Measurements from ENCODE around the gene CA6.
"Not testable (repeated sequence)": the region's sequence is repeated elsewhere in the genome, so short reads cannot be mapped to it uniquely, and the experiment has no call there.

CA6 gene

GRCh38 chr1:8930116-8930515, 15.6 kb upstream of the CA6 start:
- DNase-seq = no peak

- not testable (repeated sequence) for DNase-seq
Observed at GRCh38 chr1:8937051-8937450, 8.6 kb upstream of the CA6 start.

- DNase-seq = no peak
Observed at GRCh38 chr1:8937701-8938100, 8.0 kb upstream of the CA6 start.

DNA sequence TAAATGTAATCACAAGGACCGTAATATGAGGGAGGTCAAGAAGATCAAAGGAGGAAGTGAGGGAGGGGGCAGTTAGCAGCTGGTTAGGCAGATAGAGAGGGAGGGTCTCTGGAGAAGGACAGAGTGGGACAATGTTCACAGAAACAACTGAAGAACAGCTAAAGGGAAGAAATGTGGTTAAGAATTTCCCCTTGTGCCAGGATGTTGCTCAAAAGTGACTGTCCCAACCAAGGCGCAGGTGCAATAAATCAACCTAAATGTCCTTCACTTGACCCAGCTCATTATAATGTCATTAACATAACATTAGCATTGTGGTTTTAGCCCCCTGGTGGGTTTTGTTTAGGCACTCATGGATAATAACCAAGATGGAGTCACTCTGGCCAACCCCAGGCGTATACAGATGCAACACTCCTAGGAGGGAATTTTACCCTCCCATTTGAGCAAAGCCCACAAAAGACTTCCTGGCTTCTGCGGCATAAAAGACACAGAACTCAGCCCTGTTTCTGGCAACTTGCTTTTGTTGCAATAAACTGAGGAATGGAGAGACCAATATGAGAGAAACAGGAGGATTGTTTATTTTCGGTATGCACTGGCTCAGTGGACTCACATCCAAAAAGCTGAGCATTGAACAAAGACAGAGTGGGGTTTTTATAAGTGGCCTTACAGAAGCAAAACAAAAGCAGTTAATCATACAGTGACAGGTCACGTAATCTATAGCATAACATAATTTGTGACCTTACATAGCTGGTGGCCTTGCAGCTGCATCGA, 7.3 kb upstream of the CA6 start:
- no peak for DNase-seq

DNA sequence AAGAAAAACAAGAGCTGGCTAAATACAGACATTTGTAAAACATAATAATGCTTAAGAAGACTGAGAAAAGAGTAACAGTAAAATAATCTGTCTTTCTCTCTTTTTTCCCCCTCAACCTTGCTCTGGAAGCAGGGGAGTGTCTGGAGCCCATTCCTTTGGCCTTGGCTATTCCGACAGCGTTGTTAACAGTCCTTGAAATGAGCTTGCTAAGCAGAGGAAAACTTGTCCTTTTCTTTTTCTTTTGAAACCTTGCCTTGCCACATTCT, 6.7 kb upstream of the CA6 start:
- DNase-seq = no peak

GRCh38 chr1:8939362-8939995, 6.2 kb upstream of the CA6 start:
- no peak for DNase-seq

DNA sequence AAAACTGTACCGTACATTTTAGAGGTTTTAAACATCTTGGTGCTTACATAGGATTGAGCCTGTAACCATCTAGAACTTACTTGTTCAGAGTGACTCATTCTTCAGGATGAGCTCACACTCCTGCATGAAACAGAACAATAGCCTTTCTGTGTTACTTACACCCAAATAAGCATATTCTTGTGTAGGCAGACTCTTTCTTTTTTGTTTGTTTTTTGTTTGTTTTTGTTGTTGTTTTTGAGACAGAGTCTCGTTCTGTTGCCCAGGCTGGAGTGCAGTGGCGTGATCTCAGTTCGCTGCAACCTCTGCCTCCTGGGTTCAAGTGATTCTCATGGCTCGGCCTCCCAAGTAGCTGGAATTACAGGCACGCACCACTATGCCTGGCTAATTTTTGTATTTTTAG, 3.8 kb upstream of the CA6 start:
- no peak for DNase-seq

GRCh38 chr1:8943498-8944405, 1.9 kb upstream of the CA6 start:
- DNase-seq = no peak

- DNase-seq = no peak
Observed at GRCh38 chr1:8947127-8947691, 1.5 kb downstream of the CA6 start.

DNA sequence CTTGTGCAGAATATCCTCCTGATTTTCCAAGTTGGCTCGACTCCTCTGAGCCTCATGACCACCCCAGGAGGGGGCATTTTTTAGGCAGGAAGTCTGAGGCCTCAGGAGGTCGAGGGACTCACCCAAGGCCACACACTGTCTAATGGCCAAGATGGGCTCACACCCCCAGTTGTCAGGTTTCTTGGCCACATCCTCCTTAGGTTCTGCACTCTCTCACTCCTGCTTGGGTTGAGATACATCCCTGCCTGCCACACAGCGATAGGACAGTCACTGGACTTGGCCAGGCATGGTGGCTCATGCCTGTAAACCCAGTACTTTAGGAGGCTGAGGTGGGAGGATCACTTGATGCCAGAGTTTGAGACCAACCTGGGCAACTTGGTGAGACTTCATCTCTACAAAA, 4.6 kb downstream of the CA6 start:
- no peak for DNase-seq

GRCh38 chr1:8951231-8951630, 5.6 kb downstream of the CA6 start:
- DNase-seq = no peak

DNA sequence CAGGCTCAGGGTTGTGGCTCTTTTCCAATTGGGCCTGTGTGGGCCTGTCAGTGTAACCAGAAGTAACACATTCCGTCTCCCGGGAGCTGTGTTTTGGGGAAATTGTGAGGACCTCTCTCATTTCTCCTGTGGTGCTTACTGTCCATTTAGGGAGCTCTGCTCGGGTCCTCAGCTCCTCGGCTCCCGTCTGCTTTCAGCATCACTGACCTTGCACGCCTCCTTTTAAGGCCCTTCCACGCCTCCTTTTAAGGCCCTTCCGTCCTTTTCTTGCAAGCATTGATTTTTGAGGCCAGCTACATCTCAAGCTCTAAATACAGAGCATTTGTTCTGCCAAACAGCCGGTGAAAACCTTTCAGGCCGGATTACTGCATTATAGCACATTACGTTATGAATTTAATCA, 9.7 kb downstream of the CA6 start:
- no peak for DNase-seq

- DNase-seq = no peak
Observed at GRCh38 chr1:8956461-8957349, 11.0 kb downstream of the CA6 start.

GRCh38 chr1:8962812-8963530, 17.3 kb downstream of the CA6 start:
- DNase-seq = no peak

GRCh38 chr1:8963963-8964362, 18.3 kb downstream of the CA6 start:
- DNase-seq = no peak

GRCh38 chr1:8965121-8965820, 19.6 kb downstream of the CA6 start:
- DNase-seq = no peak

GRCh38 chr1:8966606-8967005, 20.9 kb downstream of the CA6 start:
- DNase-seq = no peak

DNA sequence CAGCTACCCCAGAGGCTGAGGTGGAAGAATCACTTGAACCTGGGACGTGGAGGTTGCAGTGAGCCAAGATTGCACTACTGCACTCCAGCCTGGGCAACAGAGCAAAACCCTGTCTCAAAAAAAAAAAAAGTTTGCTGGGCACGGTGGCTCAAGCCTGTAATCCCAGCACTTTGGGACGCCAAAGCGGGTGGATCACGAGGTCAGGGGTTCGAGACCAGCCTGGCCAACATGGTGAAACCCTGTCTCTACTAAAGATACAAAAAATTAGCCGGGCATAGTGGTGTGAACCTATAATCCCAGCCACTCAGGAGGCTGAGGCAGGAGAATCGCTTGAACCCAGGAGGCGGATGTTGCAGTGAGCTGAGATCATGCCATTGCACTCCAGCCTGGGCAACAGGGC, 23.2 kb downstream of the CA6 start:
- DNase-seq = not testable (repeated sequence)

DNA sequence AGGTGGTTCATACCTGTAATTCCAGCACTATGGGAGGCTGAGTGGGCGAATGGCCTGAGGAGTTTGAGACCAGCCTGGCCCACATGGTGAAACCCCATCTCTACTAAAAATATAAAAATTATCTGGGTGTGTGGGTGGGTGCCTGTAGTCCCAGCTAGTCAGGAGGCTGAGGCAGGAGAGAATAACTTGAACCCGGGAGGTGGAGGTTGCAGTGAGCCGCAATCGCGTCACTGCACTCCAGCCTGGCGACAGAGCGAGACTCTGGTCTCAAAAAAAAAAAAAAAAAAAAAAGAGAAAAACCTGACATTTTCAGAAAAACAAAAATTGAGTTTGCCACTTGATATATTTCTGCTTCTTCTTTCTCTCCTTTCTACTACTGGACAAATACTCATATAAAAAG, 24.3 kb downstream of the CA6 start:
- no peak for DNase-seq

- no peak for DNase-seq
Observed at GRCh38 chr1:8970870-8971337, 25.2 kb downstream of the CA6 start.

GRCh38 chr1:8974551-8974950, 28.9 kb downstream of the CA6 start:
- no peak for DNase-seq
